H9 (cell line): Measurements from ENCODE around the gene BTBD8. TPM values are rescaled to one million over a fixed set of nuclear protein-coding genes. Genes with fewer than 3 reads are reported as not detected.

Experiments
- DNase-seq: peaks from one replicate; pipeline ENCODE4 v3.0.0-alpha.2; 2017
- H2AFZ ChIP-seq: one replicate; pipeline ENCODE4 v1.6.1; 2013; ENCODE audit warnings: mild to moderate bottlenecking, low read length, control low read depth, moderate library complexity
- H2AK5ac ChIP-seq: 2 replicates; pipeline ENCODE4 v1.6.1; 2013; ENCODE audit warnings: low read length, control low read depth, mixed read lengths; ENCODE audit not compliant: insufficient read length
- H2BK120ac ChIP-seq: one replicate; pipeline ENCODE4 v1.6.1; 2013; ENCODE audit warnings: low read depth, mild to moderate bottlenecking, low read length, control low read depth, inconsistent platforms; ENCODE audit not compliant: poor library complexity, severe bottlenecking
- H2BK12ac ChIP-seq: 2 replicates; pipeline ENCODE4 v1.6.1; 2013; ENCODE audit warnings: low read length, control low read depth, mixed read lengths, low read depth; ENCODE audit not compliant: insufficient read length
- H2BK15ac ChIP-seq: 2 replicates; pipeline ENCODE4 v1.6.1; 2013; ENCODE audit warnings: low read depth, low read length, control low read depth
- H2BK20ac ChIP-seq: one replicate; pipeline ENCODE4 v1.6.1; 2013; ENCODE audit warnings: low read depth, mild to moderate bottlenecking, low read length, control low read depth, inconsistent platforms; ENCODE audit not compliant: poor library complexity, severe bottlenecking
- H2BK5ac ChIP-seq: 2 replicates; pipeline ENCODE4 v1.6.1; 2013; ENCODE audit warnings: low read length, control low read depth, mixed read lengths; ENCODE audit not compliant: insufficient read length
- H3K14ac ChIP-seq: 2 replicates; pipeline ENCODE4 v1.6.1; 2013; ENCODE audit warnings: low read length, control low read depth; ENCODE audit not compliant: insufficient read depth
- H3K18ac ChIP-seq: 2 replicates; pipeline ENCODE4 v1.6.1; 2013; ENCODE audit warnings: low read depth, mild to moderate bottlenecking, mixed read lengths, low read length, control low read depth; ENCODE audit not compliant: insufficient read length
- H3K23ac ChIP-seq: 2 replicates; pipeline ENCODE4 v1.6.1; 2013; ENCODE audit warnings: low read length, control low read depth, mixed read lengths, low read depth; ENCODE audit not compliant: insufficient read length
- H3K23me2 ChIP-seq: 2 replicates; pipeline ENCODE4 v1.6.1; 2013; ENCODE audit warnings: low read depth, mild to moderate bottlenecking, mixed read lengths, low read length, control low read depth; ENCODE audit not compliant: insufficient read length, poor library complexity, severe bottlenecking
- H3K27ac ChIP-seq: 2 replicates; pipeline ENCODE4 v1.5.1; 2013; ENCODE audit warnings: low read length, control low read depth, mixed read lengths, low read depth; ENCODE audit not compliant: insufficient read length
- H3K27me3 ChIP-seq: 2 replicates; pipeline ENCODE4 v1.6.1; 2013; ENCODE audit warnings: low read length, control low read depth, inconsistent platforms; ENCODE audit not compliant: insufficient read depth
- H3K4ac ChIP-seq: 2 replicates; pipeline ENCODE4 v1.6.1; 2013; ENCODE audit warnings: low read depth, mild to moderate bottlenecking, control low read depth, inconsistent platforms, low read length, moderate library complexity
- H3K4me1 ChIP-seq: 2 replicates; pipeline ENCODE4 v1.6.1; 2013; ENCODE audit warnings: low read length, control low read depth, inconsistent platforms; ENCODE audit not compliant: insufficient read depth
- H3K4me2 ChIP-seq: 2 replicates; pipeline ENCODE4 v1.6.1; 2013; ENCODE audit warnings: low read length, control low read depth, mixed read lengths; ENCODE audit not compliant: insufficient read length, insufficient read depth
- H3K56ac ChIP-seq: 2 replicates; pipeline ENCODE4 v1.6.1; 2013; ENCODE audit warnings: low read depth, mild to moderate bottlenecking, mixed read lengths, low read length, control low read depth; ENCODE audit not compliant: insufficient read length
- H3K79me1 ChIP-seq: 2 replicates; pipeline ENCODE4 v1.6.1; 2013; ENCODE audit warnings: low read depth, mild to moderate bottlenecking, moderate library complexity, low read length, control low read depth, inconsistent platforms; ENCODE audit not compliant: insufficient read depth, poor library complexity, severe bottlenecking
- H3K79me2 ChIP-seq: 2 replicates; pipeline ENCODE4 v1.6.1; 2013; ENCODE audit warnings: low read length, control low read depth, inconsistent platforms; ENCODE audit not compliant: insufficient read depth
- H3K9ac ChIP-seq: 2 replicates; pipeline ENCODE4 v1.6.1; 2013; ENCODE audit warnings: low read length, control low read depth, mixed read lengths; ENCODE audit not compliant: insufficient read length; ENCODE audit errors: extremely low read depth
- H3K9me3 ChIP-seq: one replicate; pipeline ENCODE4 v1.6.1; 2013; ENCODE audit warnings: low read depth, low read length, inconsistent platforms; ENCODE audit not compliant: control insufficient read depth
- H3T11ph ChIP-seq: one replicate; pipeline ENCODE4 v1.6.1; 2013; ENCODE audit warnings: mild to moderate bottlenecking, low read length, control low read depth, inconsistent platforms
- H4K20me1 ChIP-seq: one replicate; pipeline ENCODE4 v1.6.1; 2013; ENCODE audit not compliant: control insufficient read depth, insufficient read length, insufficient read depth
- H4K5ac ChIP-seq: 2 replicates; pipeline ENCODE4 v1.6.1; 2013; ENCODE audit warnings: low read depth, mild to moderate bottlenecking, mixed read lengths, low read length, control low read depth; ENCODE audit not compliant: insufficient read length
- H4K8ac ChIP-seq: replicated peaks from 2 replicates; pipeline ENCODE4 v1.6.1; 2013; ENCODE audit warnings: low read length, control low read depth, mixed read lengths, low read depth; ENCODE audit not compliant: insufficient read length
- H4K91ac ChIP-seq: 2 replicates; pipeline ENCODE4 v1.6.1; 2013; ENCODE audit warnings: low read depth, mild to moderate bottlenecking, moderate library complexity, mixed read lengths, low read length, control low read depth; ENCODE audit not compliant: insufficient read length
- H3K27ac Mint-ChIP-seq, 3 experiments: 2 replicates in 2 of 3; 3 replicates in 1 of 3; pipeline ENCODE4 v1.8.0; 2020 to 2021; ENCODE audit warnings: mixed read lengths in 3 of 3, mild to moderate bottlenecking in 1 of 3, moderate library complexity in 1 of 3
- H3K27me3 Mint-ChIP-seq: 2 replicates; pipeline ENCODE4 v1.8.0; 2021; ENCODE audit warnings: low read depth, mild to moderate bottlenecking, moderate library complexity, mixed read lengths
- H3K36me3 Mint-ChIP-seq, 3 experiments: 2 replicates in 2 of 3; 3 replicates in 1 of 3; pipeline ENCODE4 v1.8.0; 2020 to 2021; ENCODE audit warnings: low read depth in 3 of 3, mixed read lengths in 3 of 3; ENCODE audit not compliant: insufficient read depth in 1 of 3
- H3K4me1 Mint-ChIP-seq, 2 experiments: 2 replicates each; pipeline ENCODE4 v1.8.0; 2020; ENCODE audit warnings: mixed read lengths in 2 of 2
- H3K4me3 Mint-ChIP-seq, 2 experiments: 2 replicates in 1 of 2; 3 replicates in 1 of 2; pipeline ENCODE4 v1.8.0; 2020 to 2021; ENCODE audit warnings: mild to moderate bottlenecking in 2 of 2, mixed read lengths in 2 of 2, moderate library complexity in 1 of 2
- H3K9me3 Mint-ChIP-seq, 2 experiments: 2 replicates in 1 of 2; 3 replicates in 1 of 2; pipeline ENCODE4 v1.8.0; 2020; ENCODE audit warnings: mild to moderate bottlenecking in 2 of 2, mixed read lengths in 2 of 2, moderate library complexity in 1 of 2
- WGBS: extraction: QIAGEN DNeasy Blood & Tissue Kit; methylation state at CpG from one replicate; pipeline ENCODE4 v1.1.7; 2013; ENCODE audit warnings: missing lambda C conversion rate, low lambda C conversion rate, mixed read lengths; ENCODE audit not compliant: insufficient read length; ENCODE audit errors: extremely low coverage; 5-methylcytosine and 5-hydroxymethylcytosine counted together
- total RNA-seq: library from RNA; stranded (reverse); gene quantifications from 2 replicates; pipeline ENCODE4 v1.2.1, GENCODE V29; 2021
- TF ChIP-seq, protein P1 (sequence below): fragments of 200-600 bp; sonication (generic); conservative IDR thresholded peaks from 3 replicates; pipeline ENCODE4 v1.8.0; 2021; ENCODE audit warnings: antibody characterized with exemption, mild to moderate bottlenecking

The BTBD8 gene
- total RNA-seq, 1 experiment from 2014 or later = 1.4 TPM

- H3K4me3 Mint-ChIP-seq = no peak overlapping the region
- H3K14ac ChIP-seq = no peak overlapping the region
- no peaks in the 10 kb centered on the region for H3K4me1 ChIP-seq
- H3K27me3 ChIP-seq = no peaks in the 10 kb centered on the region
- H3K23me2 ChIP-seq = no peaks in the 10 kb centered on the region
- no peak overlapping the region for H2BK5ac ChIP-seq
- no peak overlapping the region for H3K4me2 ChIP-seq
- no peaks in the 10 kb centered on the region for H3K27me3 Mint-ChIP-seq
- H3K18ac ChIP-seq = no peak overlapping the region
- no peak overlapping the region for H2BK20ac ChIP-seq
- H3K36me3 Mint-ChIP-seq = peaks cover 0 to 6% (median 0%) of the 10 kb centered on the region in 3 experiments; a peak in 1 of 7 replicates
- no peaks in the 10 kb centered on the region for H3K9me3 ChIP-seq
- H2BK120ac ChIP-seq = no peak overlapping the region
- H2AK5ac ChIP-seq = no peak overlapping the region
- no peak overlapping the region for H3K9ac ChIP-seq
- H3K79me1 ChIP-seq = no peaks in the 10 kb centered on the region
- H3K79me2 ChIP-seq = no peaks in the 10 kb centered on the region
- no CpG with 5 or more reads among the region's 3 CpGs for WGBS
- no peak overlapping the region for H4K91ac ChIP-seq
- no peaks in the 10 kb centered on the region for H3K9me3 Mint-ChIP-seq
- no peak overlapping the region for H3K27ac ChIP-seq
- no peak overlapping the region for H3K4ac ChIP-seq
- no peak for DNase-seq
- peak overlapping the region in 1 of 3 experiments; percentile 41; a peak in 2 of 7 replicates for H3K27ac Mint-ChIP-seq
- no peak overlapping the region for H2AFZ ChIP-seq
- no peak overlapping the region for H3K23ac ChIP-seq
- H2BK15ac ChIP-seq = no peak overlapping the region
- H4K20me1 ChIP-seq = no peaks in the 10 kb centered on the region
- TF ChIP-seq, protein P1, sequence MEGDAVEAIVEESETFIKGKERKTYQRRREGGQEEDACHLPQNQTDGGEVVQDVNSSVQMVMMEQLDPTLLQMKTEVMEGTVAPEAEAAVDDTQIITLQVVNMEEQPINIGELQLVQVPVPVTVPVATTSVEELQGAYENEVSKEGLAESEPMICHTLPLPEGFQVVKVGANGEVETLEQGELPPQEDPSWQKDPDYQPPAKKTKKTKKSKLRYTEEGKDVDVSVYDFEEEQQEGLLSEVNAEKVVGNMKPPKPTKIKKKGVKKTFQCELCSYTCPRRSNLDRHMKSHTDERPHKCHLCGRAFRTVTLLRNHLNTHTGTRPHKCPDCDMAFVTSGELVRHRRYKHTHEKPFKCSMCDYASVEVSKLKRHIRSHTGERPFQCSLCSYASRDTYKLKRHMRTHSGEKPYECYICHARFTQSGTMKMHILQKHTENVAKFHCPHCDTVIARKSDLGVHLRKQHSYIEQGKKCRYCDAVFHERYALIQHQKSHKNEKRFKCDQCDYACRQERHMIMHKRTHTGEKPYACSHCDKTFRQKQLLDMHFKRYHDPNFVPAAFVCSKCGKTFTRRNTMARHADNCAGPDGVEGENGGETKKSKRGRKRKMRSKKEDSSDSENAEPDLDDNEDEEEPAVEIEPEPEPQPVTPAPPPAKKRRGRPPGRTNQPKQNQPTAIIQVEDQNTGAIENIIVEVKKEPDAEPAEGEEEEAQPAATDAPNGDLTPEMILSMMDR = no peak
- no peaks in the 10 kb centered on the region for H3K4me1 Mint-ChIP-seq
- no peak overlapping the region for H2BK12ac ChIP-seq
- H4K8ac ChIP-seq = no peak overlapping the region
- no peak overlapping the region for H3T11ph ChIP-seq
- H3K56ac ChIP-seq = no peak overlapping the region
- no peak overlapping the region for H4K5ac ChIP-seq
Observed at GRCh38 chr1:92126088-92126487, 45.9 kb downstream of the BTBD8 start.
